Upper lobe of right lung (tissue), 1 donor: ENCODE data around the gene PLAC1. TPM values are rescaled to one million over a fixed set of nuclear protein-coding genes. Genes with fewer than 3 reads are reported as not detected.

Experiments
- ATAC-seq: fragments of 200-7000 bp; cut with Tn5 transposase; one replicate; pipeline ENCODE4 v1.9.1; 2020; ENCODE audit warnings: mild to moderate bottlenecking, moderate library complexity
- DNase-seq: peaks from one replicate; pipeline ENCODE4 v3.0.0-alpha.2; 2020
- H3K27ac ChIP-seq: fragments of 200-600 bp; one replicate; pipeline ENCODE4 v1.8.0; 2022
- H3K27me3 ChIP-seq: fragments of 200-600 bp; one replicate; pipeline ENCODE4 v1.8.0; 2022; ENCODE audit warnings: mild to moderate bottlenecking
- H3K36me3 ChIP-seq: fragments of 200-600 bp; one replicate; pipeline ENCODE4 v1.8.0; 2022
- H3K4me1 ChIP-seq: fragments of 200-600 bp; one replicate; pipeline ENCODE4 v1.8.0; 2022
- H3K4me3 ChIP-seq: fragments of 200-600 bp; one replicate; pipeline ENCODE4 v1.8.0; 2022; ENCODE audit warnings: mild to moderate bottlenecking
- H3K9me3 ChIP-seq: fragments of 200-600 bp; one replicate; pipeline ENCODE4 v1.8.0; 2022
- CTCF ChIP-seq: fragments of 200-600 bp; IDR thresholded peaks from one replicate; pipeline ENCODE4 v1.8.0; 2022; ENCODE audit warnings: antibody characterized with exemption
- intact Hi-C: fragments of 100-400 bp; cut with DNase I; formaldehyde crosslinking; loops from one replicate; pipeline ENCODE4 v1.11.0; 2022
- total RNA-seq: library from RNA; stranded (reverse); fragmentation: NEBNext Ultra II Directional; extraction: Animal tissue kit (Norgen Biotek cat#: 25700); gene quantifications from one replicate; pipeline ENCODE4 v1.2.1, GENCODE V29; 2021
- donor health status: DM: no; HTN: yes; CAD: no; lungs with severe emphysema.

Gene PLAC1
- total RNA-seq, 1 donor from 2014 or later = not detected

- no peak overlapping the region for H3K4me3 ChIP-seq
- DNase-seq (no peak), ATAC-seq (no peak)
- no peaks in the 10 kb centered on the region for H3K4me1 ChIP-seq
- H3K9me3 ChIP-seq = no peaks in the 10 kb centered on the region
- no peaks in the 10 kb centered on the region for H3K36me3 ChIP-seq
- no peak for TF ChIP-seq CTCF
- H3K27ac ChIP-seq = no peak overlapping the region
- intact Hi-C loops = no loop called here
- no peaks in the 10 kb centered on the region for H3K27me3 ChIP-seq
Observed at GRCh38 chrX:134558133-134558532, 100.1 kb downstream of the PLAC1 start.

GRCh38 chrX:134554291-134554690 is 104.0 kb downstream of the PLAC1 start:
- ATAC-seq (no peak), DNase-seq (no peak)
- Histone ChIP-seq H3K9me3 (no peaks in the 10 kb centered on the region), H3K36me3 (no peaks in the 10 kb centered on the region), H3K4me3 (no peak overlapping the region), H3K4me1 (no peaks in the 10 kb centered on the region), H3K27me3 (no peaks in the 10 kb centered on the region), H3K27ac (no peak overlapping the region)
- TF ChIP-seq CTCF = no peak
- intact Hi-C loops = no loop called here

- no peaks in the 10 kb centered on the region for H3K4me1 ChIP-seq
- no peak overlapping the region for H3K4me3 ChIP-seq
- H3K9me3 ChIP-seq = no peaks in the 10 kb centered on the region
- H3K27me3 ChIP-seq = peaks cover 7% of the 10 kb centered on the region
- H3K36me3 ChIP-seq = no peaks in the 10 kb centered on the region
- no peak for DNase-seq
- no peak overlapping the region for H3K27ac ChIP-seq
- ATAC-seq = no peak
- TF ChIP-seq CTCF = no peak
- intact Hi-C loops = no loop called here
Observed at GRCh38 chrX:134552351-134552750, 105.9 kb downstream of the PLAC1 start.

GRCh38 chrX:134551376-134552048 is 106.8 kb downstream of the PLAC1 start:
- intact Hi-C loops = no loop called here
- Histone ChIP-seq H3K4me3 (peak overlapping the region; percentile 51), H3K27me3 (peaks cover 15% of the 10 kb centered on the region), H3K4me1 (no peaks in the 10 kb centered on the region), H3K36me3 (no peaks in the 10 kb centered on the region), H3K27ac (no peak overlapping the region), H3K9me3 (no peaks in the 10 kb centered on the region)
- TF ChIP-seq CTCF = no peak
- DNase-seq (no peak), ATAC-seq (no peak)

GRCh38 chrX:134548257-134549201 is 109.7 kb downstream of the PLAC1 start:
- no peak for DNase-seq
- intact Hi-C loops = no loop called here
- H3K27me3 ChIP-seq = peaks cover 20% of the 10 kb centered on the region

More at GRCh38 chrX:134548257-134549201, 109.7 kb downstream of the PLAC1 start:
- Histone ChIP-seq H3K27ac (no peak overlapping the region), H3K36me3 (no peaks in the 10 kb centered on the region), H3K4me3 (peak overlapping the region; percentile 51), H3K9me3 (no peaks in the 10 kb centered on the region), H3K4me1 (no peaks in the 10 kb centered on the region)
- TF ChIP-seq CTCF = no peak
- no peak for ATAC-seq
